Keratinocyte (primary cell): ENCODE results near the gene BCAS1. TPM values are rescaled to one million over a fixed set of nuclear protein-coding genes. Genes with fewer than 3 reads are reported as not detected.

Source experiments
- DNase-seq: peaks from one replicate; pipeline ENCODE4 v3.0.0-alpha.2; 2011; ENCODE audit warnings: low read depth, missing footprints, low spot score
- FAIRE-seq: peaks from 2 replicates; lab custom pipeline; 2011; peaks lifted over from hg19 to GRCh38; lab: Jason Lieb, UNC
- H2AFZ ChIP-seq: 2 replicates; pipeline ENCODE4 v1.6.0; 2012; ENCODE audit warnings: low read length, control low read depth, inconsistent platforms; ENCODE audit not compliant: control insufficient read depth
- H3K27ac ChIP-seq: 2 replicates; pipeline ENCODE4 v1.5.1; 2011; ENCODE audit warnings: low read length; ENCODE audit not compliant: control insufficient read depth, insufficient read depth
- H3K27me3 ChIP-seq: 3 replicates; pipeline ENCODE4 v1.6.0; 2011; ENCODE audit warnings: low read length; ENCODE audit not compliant: control insufficient read depth, insufficient read depth; ENCODE audit errors: extremely low read depth
- H3K36me3 ChIP-seq, 2 experiments: 2 replicates in 1 of 2; 3 replicates in 1 of 2; pipeline ENCODE4 v1.5.1; 2011; ENCODE audit warnings: low read length in 2 of 2, mild to moderate bottlenecking in 1 of 2; ENCODE audit not compliant: control insufficient read depth in 2 of 2, insufficient read depth in 2 of 2; ENCODE audit errors: extremely low read depth in 1 of 2
- H3K4me1 ChIP-seq: 3 replicates; pipeline ENCODE4 v1.5.1; 2011; ENCODE audit warnings: low read length; ENCODE audit not compliant: control insufficient read depth, insufficient read depth; ENCODE audit errors: extremely low read depth
- H3K4me2 ChIP-seq: 3 replicates; pipeline ENCODE4 v1.6.0; 2011; ENCODE audit warnings: low read depth, low read length; ENCODE audit not compliant: control insufficient read depth, insufficient read depth; ENCODE audit errors: extremely low read depth
- H3K4me3 ChIP-seq, 3 experiments: fragments of 200-600 bp in 1 of 3; sonication (generic) in 1 of 3; 2 replicates in 2 of 3; 3 replicates in 1 of 3; pipeline ENCODE4 v1.5.1; 2011 to 2016; ENCODE audit warnings: low read length in 3 of 3, mild to moderate bottlenecking in 3 of 3, control low read depth in 2 of 3, inconsistent platforms in 1 of 3, low read depth in 1 of 3, mixed read lengths in 1 of 3, mixed run types in 1 of 3, moderate library complexity in 1 of 3; ENCODE audit not compliant: control insufficient read depth in 2 of 3, insufficient read depth in 2 of 3; ENCODE audit errors: extremely low read depth in 1 of 3
- H3K79me2 ChIP-seq: 2 replicates; pipeline ENCODE4 v1.6.0; 2012; ENCODE audit warnings: low read length; ENCODE audit not compliant: control insufficient read depth, insufficient read depth
- H3K9ac ChIP-seq: 3 replicates; pipeline ENCODE4 v1.6.0; 2011; ENCODE audit warnings: low read length; ENCODE audit not compliant: control insufficient read depth, insufficient read depth; ENCODE audit errors: extremely low read depth
- H3K9me1 ChIP-seq: 3 replicates; pipeline ENCODE4 v1.6.0; 2011; ENCODE audit warnings: low read length; ENCODE audit not compliant: control insufficient read depth, insufficient read depth; ENCODE audit errors: extremely low read depth
- H3K9me3 ChIP-seq: 2 replicates; pipeline ENCODE4 v1.5.1; 2012; ENCODE audit warnings: low read depth, low read length; ENCODE audit not compliant: control insufficient read depth
- H4K20me1 ChIP-seq: 3 replicates; pipeline ENCODE4 v1.6.0; 2011; ENCODE audit warnings: low read length; ENCODE audit not compliant: control insufficient read depth, insufficient read depth; ENCODE audit errors: extremely low read depth
- CTCF ChIP-seq, 3 experiments: IDR thresholded peaks in 1 of 3; conservative IDR thresholded peaks in 1 of 3; optimal IDR thresholded peaks in 1 of 3; 2 replicates in 2 of 3; 3 replicates in 1 of 3; pipeline versions ENCODE3 to v1.5.1; 2011; ENCODE audit warnings: low read length in 3 of 3, mild to moderate bottlenecking in 3 of 3, moderate library complexity in 2 of 3, control low read depth in 1 of 3, inconsistent platforms in 1 of 3; ENCODE audit not compliant: insufficient read depth in 2 of 3; ENCODE audit errors: extremely low read depth in 1 of 3
- EZH2 ChIP-seq: IDR thresholded peaks from one replicate; pipeline ENCODE4 v1.6.1; 2012; ENCODE audit warnings: inconsistent platforms, mild to moderate bottlenecking, low read length, moderate library complexity
- dilution Hi-C: fragments of 300-500 bp; cut with MboI; formaldehyde crosslinking; loops from one replicate; pipeline ENCODE4 v1.7.0; 2020; ENCODE audit warnings: low sequenced_read_pairs; ENCODE audit not compliant: extremely low pct_ligation_motif_present
- polyA plus RNA-seq, 5 experiments: library from polyadenylated mRNA; depleted of rRNA in 3 of 5; stranded (reverse) in 3 of 5; stranded (forward) in 1 of 5; unstranded in 1 of 5; fragments of >200 nt; gene quantifications; 1 replicate in 1 of 5; 2 replicates in 3 of 5; 3 replicates in 1 of 5; pipeline versions ENCODE4 v1.2.1 to v1.2.3, GENCODE V29; 2011 to 2012; ENCODE audit warnings: missing spikeins in 2 of 5, low read depth in 1 of 5, low replicate concordance in 1 of 5

The BCAS1 gene
- polyA plus RNA-seq, 1 donor (not counting 4 experiments of a cell fraction or from before 2014, with no cell fraction given), result not detected

- Histone ChIP-seq H3K9ac (no peak overlapping the region), H4K20me1 (no peaks in the 10 kb centered on the region), H3K27ac (no peak overlapping the region), H3K9me1 (no peaks in the 10 kb centered on the region), H3K27me3 (no peaks in the 10 kb centered on the region), H3K79me2 (no peaks in the 10 kb centered on the region), H3K4me3 (no peak overlapping the region), H3K4me2 (no peak overlapping the region), H3K9me3 (no peaks in the 10 kb centered on the region), H3K36me3 (no peaks in the 10 kb centered on the region), H3K4me1 (no peaks in the 10 kb centered on the region), H2AFZ (no peak overlapping the region)
- TF ChIP-seq EZH2, result no peak
- TF ChIP-seq CTCF (optimal IDR thresholded peaks at IDR 0.05 in 1 of 3, IDR thresholded peaks at IDR 0.05 in 1 of 3, conservative IDR thresholded peaks at IDR 0.05 in 1 of 3; ENCODE audit: extremely low read depth in 1 of 3, insufficient read depth in 2 of 3, low read length in 3 of 3), result no peak
- FAIRE-seq (no peak), DNase-seq (no peak)
- dilution Hi-C loops, result no loop called here
Observed at GRCh38 chr20:53961527-53961926, 108.9 kb downstream of the BCAS1 start.

GRCh38 chr20:53960579-53961272 lies 109.7 kb downstream of the BCAS1 start:
- no peaks in the 10 kb centered on the region for H3K9me1 ChIP-seq
- H4K20me1 ChIP-seq, result no peaks in the 10 kb centered on the region
- no peak overlapping the region for H2AFZ ChIP-seq
- FAIRE-seq (no peak), DNase-seq (no peak)
- no peak overlapping the region for H3K9ac ChIP-seq
- no peak overlapping the region for H3K4me3 ChIP-seq
- H3K27me3 ChIP-seq, result no peaks in the 10 kb centered on the region
- no peaks in the 10 kb centered on the region for H3K36me3 ChIP-seq
- no peaks in the 10 kb centered on the region for H3K79me2 ChIP-seq
- no peak overlapping the region for H3K27ac ChIP-seq
- H3K4me2 ChIP-seq, result no peak overlapping the region
- dilution Hi-C loops, result no loop called here
- no peaks in the 10 kb centered on the region for H3K4me1 ChIP-seq
- TF ChIP-seq CTCF (optimal IDR thresholded peaks at IDR 0.05 in 1 of 3, IDR thresholded peaks at IDR 0.05 in 1 of 3, conservative IDR thresholded peaks at IDR 0.05 in 1 of 3; ENCODE audit: extremely low read depth in 1 of 3, insufficient read depth in 2 of 3, low read length in 3 of 3), result no peak
- TF ChIP-seq EZH2, result no peak
- no peaks in the 10 kb centered on the region for H3K9me3 ChIP-seq
